ELF-1 (cell line): ENCODE measurements around the gene USP36.
A peak's percentile ranks its signal among the peaks of the same experiment; 100 is the strongest.

Experiments used
- DNase-seq: peaks from one replicate; pipeline ENCODE4 v3.0.0-alpha.2; 2016; ENCODE audit warnings: low read depth, low spot score

Gene USP36

GRCh38 chr17:78818152-78818846, 22.3 kb downstream of the USP36 start:
- no peak for DNase-seq

GRCh38 chr17:78817123-78817522, 23.5 kb downstream of the USP36 start:
- no peak for DNase-seq

GRCh38 chr17:78815696-78816095, 24.9 kb downstream of the USP36 start:
- no peak for DNase-seq

- DNase-seq, result peak; percentile 74
These were observed 27.8 kb downstream of the USP36 start for GRCh38 chr17:78812855-78813254.

GRCh38 chr17:78808163-78808562, 32.5 kb downstream of the USP36 start:
- no peak for DNase-seq

- no peak for DNase-seq
These were observed 34.2 kb downstream of the USP36 start for GRCh38 chr17:78806451-78806850.

GRCh38 chr17:78805301-78805700, 35.3 kb downstream of the USP36 start:
- no peak for DNase-seq

GRCh38 chr17:78804777-78805176, 35.8 kb downstream of the USP36 start:
- no peak for DNase-seq

- no peak for DNase-seq
These were observed 37.3 kb downstream of the USP36 start for GRCh38 chr17:78803186-78803845.

- DNase-seq, result no peak
These were observed 38.2 kb downstream of the USP36 start for GRCh38 chr17:78802459-78802858.

GRCh38 chr17:78802008-78802407, 38.6 kb downstream of the USP36 start:
- DNase-seq, result no peak

GRCh38 chr17:78800132-78800931, 40.3 kb downstream of the USP36 start:
- DNase-seq, result no peak

GRCh38 chr17:78798695-78799559, 41.7 kb downstream of the USP36 start:
- DNase-seq, result no peak

- DNase-seq, result no peak
These were observed 42.7 kb downstream of the USP36 start for GRCh38 chr17:78797691-78798585.

- DNase-seq, result no peak
These were observed 43.4 kb downstream of the USP36 start for GRCh38 chr17:78797213-78797612.

GRCh38 chr17:78796517-78796900, 44.1 kb downstream of the USP36 start:
- DNase-seq, result no peak

GRCh38 chr17:78795861-78796516, 44.6 kb downstream of the USP36 start:
- no peak for DNase-seq

GRCh38 chr17:78794864-78795640, 45.6 kb downstream of the USP36 start:
- no peak for DNase-seq

GRCh38 chr17:78794399-78794798, 46.2 kb downstream of the USP36 start:
- no peak for DNase-seq
